PC-3 (cell line): Measurements from ENCODE around the gene SCGB1A1.

ENCODE experiments used
- EZH2phosphoT487 ChIP-seq: fragments of 300-600 bp; sonication (generic); IDR thresholded peaks from 2 replicates; pipeline ENCODE4 v1.6.1; 2018; ENCODE audit warnings: mild to moderate bottlenecking, antibody characterized with exemption, low read length, borderline replicate concordance
- TF ChIP-seq, protein P1 (sequence below): fragments of 300-600 bp; sonication (generic); conservative IDR thresholded peaks from 2 replicates; pipeline ENCODE4 v1.5.1; 2017; ENCODE audit warnings: antibody characterized with exemption, low read depth, mild to moderate bottlenecking, low read length

DNA sequence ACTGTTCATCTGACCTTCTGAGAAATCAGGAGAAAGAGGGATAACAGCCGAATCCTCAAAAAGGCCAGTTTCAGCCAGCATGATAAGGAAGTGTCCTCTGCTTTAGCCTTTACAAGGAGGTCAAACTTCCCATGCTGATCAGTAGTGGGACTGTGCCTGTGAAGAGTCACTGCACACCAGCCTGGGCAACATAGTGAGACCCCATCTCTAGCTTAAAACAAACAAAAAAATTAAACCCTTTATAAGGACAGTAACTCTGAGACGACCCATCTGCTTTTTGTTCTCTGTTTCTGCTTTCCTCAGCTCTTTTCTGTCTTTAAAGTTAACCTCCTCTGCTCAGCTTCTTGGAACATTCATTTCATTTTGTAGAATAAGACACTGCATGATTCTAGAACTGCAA lies 49.7 kb downstream of the SCGB1A1 start:
- TF ChIP-seq, protein P1, sequence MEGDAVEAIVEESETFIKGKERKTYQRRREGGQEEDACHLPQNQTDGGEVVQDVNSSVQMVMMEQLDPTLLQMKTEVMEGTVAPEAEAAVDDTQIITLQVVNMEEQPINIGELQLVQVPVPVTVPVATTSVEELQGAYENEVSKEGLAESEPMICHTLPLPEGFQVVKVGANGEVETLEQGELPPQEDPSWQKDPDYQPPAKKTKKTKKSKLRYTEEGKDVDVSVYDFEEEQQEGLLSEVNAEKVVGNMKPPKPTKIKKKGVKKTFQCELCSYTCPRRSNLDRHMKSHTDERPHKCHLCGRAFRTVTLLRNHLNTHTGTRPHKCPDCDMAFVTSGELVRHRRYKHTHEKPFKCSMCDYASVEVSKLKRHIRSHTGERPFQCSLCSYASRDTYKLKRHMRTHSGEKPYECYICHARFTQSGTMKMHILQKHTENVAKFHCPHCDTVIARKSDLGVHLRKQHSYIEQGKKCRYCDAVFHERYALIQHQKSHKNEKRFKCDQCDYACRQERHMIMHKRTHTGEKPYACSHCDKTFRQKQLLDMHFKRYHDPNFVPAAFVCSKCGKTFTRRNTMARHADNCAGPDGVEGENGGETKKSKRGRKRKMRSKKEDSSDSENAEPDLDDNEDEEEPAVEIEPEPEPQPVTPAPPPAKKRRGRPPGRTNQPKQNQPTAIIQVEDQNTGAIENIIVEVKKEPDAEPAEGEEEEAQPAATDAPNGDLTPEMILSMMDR, result no peak
- no peak for TF ChIP-seq EZH2phosphoT487
